Posterior cingulate gyrus (tissue), 11 donors: ENCODE measurements around the gene ALOX5AP.

Source experiments
- DNase-seq, 10 donors: peaks; one replicate each; pipeline versions ENCODE4 v3.0.0 to v3.0.0-alpha.2; 2020 to 2021; ENCODE audit warnings: mixed read lengths in 3 of 10
- intact Hi-C: fragments of 100-400 bp; cut with DNase I; formaldehyde crosslinking; loops from one replicate; pipeline ENCODE4 v1.15.1; 2023

The ALOX5AP gene

DNA sequence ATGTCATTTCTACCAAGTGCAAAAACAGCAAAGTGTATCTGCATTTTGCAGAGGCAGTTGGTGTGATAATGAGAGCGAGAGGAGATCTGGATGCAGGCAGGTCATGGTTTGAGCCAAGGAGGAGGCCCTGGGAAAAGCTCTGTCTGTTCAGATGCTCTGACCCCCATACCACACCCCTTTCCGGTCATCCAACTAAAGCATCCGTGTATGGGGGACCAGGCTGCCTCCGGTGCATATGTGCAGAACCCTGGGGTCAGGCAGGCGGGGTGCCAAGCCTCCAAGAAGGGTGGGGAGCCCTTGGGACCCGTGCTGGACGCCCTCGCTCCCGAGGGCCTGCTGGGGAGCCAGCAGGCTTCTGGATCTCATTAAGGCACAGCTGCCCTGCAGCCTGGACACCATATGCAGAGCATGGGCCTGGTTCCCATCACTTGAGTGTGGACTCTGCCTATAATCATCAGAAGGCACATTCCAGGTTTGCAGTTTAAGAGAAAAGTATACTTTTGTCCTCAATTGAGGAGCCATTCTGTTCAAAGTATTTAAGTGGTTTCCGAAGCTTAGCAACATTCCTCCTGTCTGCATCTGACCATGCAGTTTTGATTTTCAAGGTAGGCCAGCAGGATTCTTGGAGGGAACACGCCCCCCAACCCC, 56.1 kb downstream of the ALOX5AP start:
- DNase-seq, result no peak
- intact Hi-C loops, result no loop called here

DNA sequence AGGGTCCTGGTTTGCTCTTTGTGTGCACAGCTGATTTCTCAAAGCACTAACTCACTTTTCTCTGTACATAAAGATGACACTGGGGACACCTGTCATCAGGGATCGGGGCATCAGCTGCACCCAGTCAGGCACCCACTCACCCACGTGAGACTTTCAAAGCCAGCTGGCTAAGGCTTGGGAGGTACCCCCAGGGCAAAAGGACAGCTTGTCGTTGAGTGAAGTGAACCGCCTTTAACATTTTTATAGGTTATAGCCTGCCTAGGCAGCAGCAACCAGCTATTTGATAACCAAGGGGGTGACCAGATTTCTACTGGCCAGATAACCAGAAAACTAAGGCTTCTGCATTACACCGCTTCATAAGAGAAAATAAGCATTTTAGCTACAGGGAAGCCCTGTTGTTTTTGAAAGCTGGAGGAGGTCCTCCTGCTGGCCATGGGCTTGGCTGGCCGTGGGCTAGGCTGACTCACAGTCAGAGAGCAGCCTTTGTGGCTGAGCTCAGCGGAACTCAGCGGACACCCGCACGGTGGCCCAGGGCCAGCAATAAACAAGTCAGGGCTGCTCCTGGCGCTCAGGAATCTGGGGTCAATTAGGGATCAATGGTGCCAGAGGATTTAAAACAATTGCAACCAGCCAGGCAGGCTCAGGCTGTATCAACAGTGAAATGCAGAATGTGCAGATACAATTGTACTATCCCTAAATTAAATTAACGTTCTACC, 57.1 kb downstream of the ALOX5AP start:
- DNase-seq, result peak; percentile 40 to 96 (median 70)
- intact Hi-C loops, result no loop called here

DNA sequence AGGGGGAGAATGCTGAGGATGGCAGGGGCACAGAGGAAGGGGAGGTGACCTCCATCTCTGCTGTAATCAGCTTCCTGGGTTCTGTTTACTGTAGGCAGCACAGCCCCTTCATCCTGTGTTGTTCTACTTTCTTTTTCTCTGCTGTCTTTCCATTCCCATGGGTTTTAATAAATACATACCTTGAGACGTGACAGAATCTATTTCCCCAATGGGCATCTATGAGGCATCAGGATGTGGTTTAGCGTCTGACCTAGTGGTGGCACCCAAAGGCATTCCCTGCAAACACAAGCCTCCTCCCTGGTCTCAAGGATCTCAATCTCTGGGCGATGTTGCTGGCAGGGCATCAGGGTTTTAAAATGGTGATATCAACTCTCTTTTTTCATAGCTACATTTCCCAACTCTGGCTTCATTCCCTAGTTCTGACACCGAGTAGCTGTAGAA, 60.8 kb downstream of the ALOX5AP start:
- DNase-seq, result no peak
- intact Hi-C loops, result no loop called here

DNA sequence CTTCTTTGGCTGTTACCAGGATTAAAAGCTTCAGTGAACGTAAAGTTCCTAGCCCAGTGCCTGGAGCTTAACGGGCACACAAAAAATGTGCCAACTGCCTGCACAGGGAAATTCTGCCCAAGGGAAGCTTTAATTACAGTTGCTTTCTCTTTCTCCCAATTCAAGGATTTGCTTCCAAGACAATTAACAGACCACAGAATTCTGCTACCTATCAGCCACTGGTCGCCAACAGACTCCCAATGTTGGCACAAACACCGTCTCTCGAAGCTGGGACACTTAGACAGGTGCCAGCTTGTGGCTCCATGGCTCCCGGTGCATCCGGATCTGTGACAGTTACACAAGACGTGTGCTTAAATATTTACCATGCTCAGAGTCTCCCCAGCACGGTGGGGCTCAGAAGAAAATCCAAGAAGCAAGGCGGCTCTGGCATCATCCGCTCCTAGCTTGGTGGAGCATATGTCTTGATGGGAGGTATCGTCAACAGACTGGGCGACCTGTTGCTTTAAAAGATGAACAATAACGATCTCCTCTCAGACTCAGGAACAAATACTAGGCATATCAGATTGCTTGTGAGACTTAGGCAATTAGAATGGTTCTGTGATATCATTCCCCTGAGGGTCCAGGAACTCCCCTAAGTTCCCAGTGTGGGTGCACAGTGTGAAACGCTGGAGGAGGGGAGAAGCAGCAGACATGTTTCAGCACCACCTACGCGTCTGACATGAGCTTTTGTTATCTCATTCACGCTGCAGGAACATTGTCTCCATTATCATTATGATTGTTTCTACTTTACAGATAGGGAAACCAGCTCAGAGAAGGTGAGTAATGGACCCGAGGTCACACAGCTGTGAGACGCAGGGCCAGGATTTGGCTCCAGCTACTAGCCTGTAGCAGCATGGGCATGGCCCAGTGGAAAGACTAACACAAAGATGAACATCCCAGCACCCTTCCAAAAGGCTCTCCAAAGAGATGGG, 61.6 kb downstream of the ALOX5AP start:
- DNase-seq, result peak in 2 of 10 donors; percentile 24 to 86
- intact Hi-C loops, result no loop called here

DNA sequence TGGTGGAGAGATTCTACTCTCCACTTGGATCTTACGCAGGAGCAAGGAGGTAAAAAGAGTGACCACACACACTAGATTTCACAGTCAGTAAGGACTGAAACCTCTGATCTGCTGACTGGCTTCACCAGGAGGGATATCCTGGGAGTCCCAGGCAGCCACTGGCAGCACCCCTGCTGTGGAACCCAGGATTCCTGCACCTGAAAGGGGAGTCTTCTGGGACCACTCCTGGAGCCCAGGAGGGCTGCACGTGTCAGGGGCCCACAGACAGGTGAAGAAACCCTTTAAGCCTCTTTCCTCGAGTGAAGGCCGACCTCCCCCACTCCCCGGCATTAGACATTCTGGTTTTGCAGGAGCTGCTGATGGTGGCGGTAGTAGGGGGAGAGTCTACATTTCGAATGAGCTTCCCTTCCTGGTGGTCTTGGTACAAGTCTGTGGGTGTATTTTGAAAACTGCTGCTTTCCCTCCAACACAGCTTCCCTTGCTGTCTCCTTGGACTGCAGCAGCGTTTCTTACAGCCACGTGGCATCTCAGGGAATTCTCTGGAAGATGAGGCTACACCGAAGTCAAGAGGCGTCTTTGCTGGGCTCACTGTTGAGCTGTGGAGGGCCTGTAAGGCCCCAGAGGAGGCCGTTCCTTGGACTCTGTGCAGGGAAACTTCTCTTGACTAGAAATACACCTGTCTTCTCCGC, 62.6 kb downstream of the ALOX5AP start:
- intact Hi-C loops, result no loop called here
- no peak for DNase-seq

DNA sequence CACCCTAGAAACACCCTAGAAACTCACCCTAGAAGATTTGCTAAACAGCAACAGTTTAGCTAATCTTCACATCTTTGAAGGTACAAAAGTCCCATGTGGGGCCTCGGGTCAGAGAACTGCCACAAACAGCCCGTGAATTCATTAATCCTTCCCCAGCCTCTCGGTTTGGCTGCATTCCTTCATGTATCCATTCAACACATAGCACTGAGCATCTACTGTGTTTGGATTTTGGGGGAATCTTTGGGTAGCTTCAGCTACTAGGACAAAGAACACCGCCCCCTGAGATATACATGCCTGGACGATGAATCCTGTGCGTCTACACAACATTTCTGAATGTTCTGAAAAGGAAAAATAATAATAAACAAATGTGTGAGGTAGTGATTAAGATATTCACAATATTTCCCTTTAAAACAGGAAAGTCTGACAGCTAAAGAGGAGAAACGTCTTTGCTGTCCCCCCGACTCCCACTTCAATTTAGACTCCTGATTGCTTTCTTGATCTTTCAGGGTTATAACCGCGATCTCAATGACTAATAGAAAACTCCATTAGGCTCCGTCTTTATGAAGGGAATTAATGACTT, 63.5 kb downstream of the ALOX5AP start:
- intact Hi-C loops, result no loop called here
- no peak for DNase-seq

DNA sequence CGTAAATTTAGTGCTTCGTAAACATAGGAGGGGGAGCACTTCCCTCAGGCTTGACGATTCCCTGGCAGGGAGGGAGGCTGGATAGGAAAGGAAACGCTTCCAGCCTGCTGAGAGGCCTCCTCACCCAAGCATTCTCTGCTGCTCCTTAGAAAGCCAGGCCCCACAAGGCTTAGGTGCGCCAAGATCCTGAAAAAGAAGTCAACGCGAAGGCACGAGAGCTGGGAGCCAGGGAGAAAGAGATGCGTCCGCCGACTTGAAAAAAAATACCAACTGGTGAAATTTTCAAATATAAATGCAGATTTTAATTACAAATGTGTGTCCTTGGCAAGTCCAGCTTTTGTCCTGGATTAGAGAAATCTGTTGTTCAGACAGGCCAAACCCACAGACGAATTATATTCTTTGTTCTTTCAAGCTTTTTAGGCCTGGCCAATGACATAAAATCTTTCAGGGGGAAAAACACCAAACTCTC, 64.0 kb downstream of the ALOX5AP start:
- intact Hi-C loops, result no loop called here

DNA sequence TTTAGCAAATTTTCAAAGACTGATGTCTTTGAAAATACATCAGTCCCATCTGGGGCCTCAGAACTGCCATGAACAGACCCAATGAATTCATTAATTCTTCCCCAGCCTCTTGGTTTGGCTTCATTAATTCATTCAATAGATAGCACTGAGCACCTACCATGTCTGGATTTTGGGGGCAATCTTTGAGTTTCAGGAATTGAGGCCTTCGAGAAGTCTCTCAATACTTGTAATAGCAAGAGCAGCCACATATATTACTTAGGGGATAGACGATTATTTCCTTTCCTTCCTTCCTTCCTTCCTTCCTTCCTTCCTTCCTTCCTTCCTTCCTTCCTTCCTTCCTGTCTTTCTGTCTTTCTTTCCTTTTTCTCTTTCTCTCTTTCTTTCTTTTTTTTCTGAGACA, 64.8 kb downstream of the ALOX5AP start:
- no peak for DNase-seq
- intact Hi-C loops, result loop anchor here (5.0 to 10.0 kb wide), 4 partner anchors 183 to 668 kb away; partner anchors contain the start of genes HMGB1 and USPL1

More for the DNA sequence above, 64.0 kb downstream of the ALOX5AP start:
- no peak for DNase-seq

DNA sequence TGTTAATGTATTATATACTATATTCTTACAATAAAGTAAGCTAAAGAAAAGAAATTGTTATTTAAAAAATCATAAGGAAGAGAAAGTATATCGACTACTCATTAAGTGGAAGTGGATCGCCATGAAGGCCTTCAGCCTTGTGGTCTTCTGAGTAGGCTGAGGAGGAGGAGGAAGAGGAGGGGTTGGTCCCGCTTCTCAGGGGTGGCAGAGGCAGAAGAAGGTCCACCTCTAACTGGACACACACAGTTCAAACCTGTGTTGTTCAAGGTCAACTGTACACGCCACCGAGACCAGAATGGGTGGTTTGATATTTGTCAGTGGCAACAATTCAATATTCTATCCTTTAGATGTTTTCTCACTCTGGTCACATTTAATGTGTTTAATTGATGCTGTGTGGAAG, 67.2 kb downstream of the ALOX5AP start:
- intact Hi-C loops, result loop anchor here (2.0 to 10.0 kb wide), 5 partner anchors 62 to 670 kb away; partner anchors contain the start of genes HMGB1 and USPL1
- no peak for DNase-seq

DNA sequence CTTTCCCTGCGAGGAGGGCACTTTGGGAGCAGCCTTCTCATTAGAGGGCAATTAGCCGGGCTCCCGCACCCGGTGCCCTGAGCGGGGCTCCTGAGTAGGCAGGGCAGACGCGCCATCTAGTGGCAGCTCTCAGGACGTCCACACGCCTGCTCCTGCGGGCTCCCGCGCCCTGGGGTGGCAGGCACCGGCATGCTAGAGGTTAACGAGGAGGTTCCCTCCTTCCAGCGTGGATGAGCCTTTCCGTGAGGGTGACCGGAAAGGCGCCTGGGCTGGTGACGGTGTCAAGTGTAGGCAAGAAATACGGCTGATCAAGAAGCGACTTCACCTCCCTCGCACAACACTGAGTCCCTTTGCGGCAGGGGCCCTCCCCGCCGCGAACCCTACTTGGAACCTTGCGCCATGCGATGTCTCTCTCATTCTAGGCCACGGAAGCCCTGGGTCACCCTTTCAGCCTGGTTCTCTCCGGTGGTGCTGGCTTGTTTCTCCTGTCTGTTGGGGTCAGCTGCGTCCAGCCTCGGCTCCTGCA, 67.7 kb downstream of the ALOX5AP start:
- peak; percentile 76 to 98 (median 88) for DNase-seq
- intact Hi-C loops, result loop anchor here (2.0 to 10.0 kb wide), 5 partner anchors 62 to 671 kb away; partner anchors contain the start of genes HMGB1 and USPL1

DNA sequence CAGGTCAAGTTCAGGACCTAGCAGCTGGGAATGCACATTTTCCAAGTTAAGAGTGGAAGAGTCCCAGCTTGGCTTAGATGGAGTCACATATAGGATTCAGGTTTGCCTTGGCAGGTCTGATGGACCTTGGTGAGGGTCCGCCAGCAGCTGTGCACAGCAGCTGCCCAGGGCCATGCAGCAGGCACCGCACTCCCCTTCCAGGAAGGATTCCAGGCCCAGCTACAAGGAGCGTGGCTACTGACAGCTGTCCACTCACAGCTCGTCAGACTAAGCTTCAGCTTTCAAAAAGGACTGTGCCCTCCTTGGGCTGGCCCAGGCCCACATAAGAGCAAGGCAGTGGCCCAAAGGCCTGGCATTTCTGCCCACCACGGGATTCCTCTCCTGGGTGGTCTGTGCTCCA, 68.4 kb downstream of the ALOX5AP start:
- intact Hi-C loops, result loop anchor here (1.0 to 10.0 kb wide), 6 partner anchors 61 to 671 kb away; partner anchors contain the start of genes HMGB1 and USPL1
- no peak for DNase-seq

DNA sequence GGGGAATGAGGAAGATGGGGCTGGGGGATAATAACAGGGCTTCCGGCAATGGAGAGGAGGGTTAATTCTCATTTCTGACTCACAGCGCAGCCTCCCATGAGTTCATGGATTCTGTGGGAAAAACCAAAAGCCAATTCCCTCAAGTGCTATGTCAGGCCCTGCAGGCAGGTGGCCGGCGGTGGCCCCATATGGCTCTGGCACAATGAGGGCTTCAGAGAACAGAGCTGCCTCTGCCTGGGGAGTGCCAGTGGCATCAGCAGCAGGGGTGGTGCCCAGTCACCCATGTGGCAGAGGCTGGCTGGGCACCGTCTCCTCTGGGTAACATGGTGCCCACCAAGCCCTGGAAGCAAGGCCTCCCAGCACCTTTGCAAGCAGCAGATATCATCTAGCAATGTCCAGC, 69.1 kb downstream of the ALOX5AP start:
- intact Hi-C loops, result loop anchor here (1.0 to 10.0 kb wide), 5 partner anchors 129 to 672 kb away; partner anchors contain the start of genes HMGB1 and USPL1
- peak in 4 of 10 donors; percentile 40 to 91 (median 60) for DNase-seq

DNA sequence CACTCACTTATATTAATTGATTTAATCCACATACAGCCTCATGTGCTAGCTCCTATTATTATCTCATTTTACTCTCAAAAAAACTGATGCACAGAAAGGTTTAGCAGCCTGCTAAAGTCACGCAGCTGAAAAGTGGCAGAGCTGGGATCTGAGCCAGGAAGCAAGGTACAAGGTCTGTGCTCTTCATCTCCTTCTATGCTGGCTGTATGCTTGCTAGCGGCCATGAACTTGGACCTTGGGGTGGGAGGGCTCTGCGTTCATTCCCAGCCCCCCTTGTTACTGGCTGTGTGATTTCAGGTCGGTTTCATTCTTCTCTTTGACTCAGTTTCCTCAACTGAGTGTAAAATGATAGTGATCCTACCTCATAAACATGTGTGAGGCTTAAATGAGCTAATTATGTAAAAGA, 69.8 kb downstream of the ALOX5AP start:
- DNase-seq, result no peak
- intact Hi-C loops, result loop anchor here (10.0 kb wide), 1 partner anchor 340 kb away; the partner anchor contains the start of gene HMGB1

DNA sequence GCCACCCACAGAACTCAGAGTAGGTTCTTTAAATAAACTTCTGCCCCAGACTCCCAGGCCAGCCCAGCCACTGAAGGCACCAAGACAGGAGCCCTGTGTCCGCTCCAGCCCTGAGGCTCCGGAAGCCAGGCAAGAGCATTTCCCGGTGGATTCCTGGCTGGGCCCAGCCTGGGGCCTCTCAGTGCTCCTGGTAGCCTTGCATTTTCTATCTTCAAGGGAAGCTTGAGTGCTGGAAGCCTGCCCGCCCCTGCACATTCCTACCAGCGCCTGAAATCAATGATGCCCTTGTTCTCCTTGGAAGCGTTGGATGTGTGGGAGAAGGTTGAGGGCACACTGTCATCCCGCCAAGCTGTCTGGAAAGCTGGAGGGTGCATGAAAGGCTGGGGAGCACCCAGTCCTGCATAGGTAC, 70.3 kb downstream of the ALOX5AP start:
- DNase-seq, result peak in 8 of 10 donors; percentile 21 to 90 (median 50)
- intact Hi-C loops, result loop anchor here (10.0 kb wide), 1 partner anchor 341 kb away; the partner anchor contains the start of gene HMGB1

DNA sequence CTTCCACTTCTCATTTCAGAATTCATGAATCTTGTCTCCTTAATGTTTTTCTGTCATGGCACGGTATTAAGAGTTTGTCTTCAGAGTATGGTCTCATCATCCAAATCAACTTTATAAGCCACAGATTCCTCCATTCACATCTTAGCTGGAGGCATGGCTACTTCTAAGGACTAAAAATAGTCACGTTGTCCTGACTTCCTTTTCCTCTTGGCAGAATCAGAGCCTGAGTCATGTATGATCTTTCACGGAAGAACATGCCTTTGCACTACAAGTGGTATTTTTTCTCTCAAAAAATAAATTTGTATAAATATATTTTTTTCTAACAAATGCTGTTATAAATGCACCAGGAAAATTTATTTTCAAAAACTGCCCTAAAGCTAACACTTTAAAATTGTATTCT, 71.4 kb downstream of the ALOX5AP start:
- intact Hi-C loops, result loop anchor here (10.0 kb wide), 1 partner anchor 342 kb away; the partner anchor contains the start of gene HMGB1
- no peak for DNase-seq

DNA sequence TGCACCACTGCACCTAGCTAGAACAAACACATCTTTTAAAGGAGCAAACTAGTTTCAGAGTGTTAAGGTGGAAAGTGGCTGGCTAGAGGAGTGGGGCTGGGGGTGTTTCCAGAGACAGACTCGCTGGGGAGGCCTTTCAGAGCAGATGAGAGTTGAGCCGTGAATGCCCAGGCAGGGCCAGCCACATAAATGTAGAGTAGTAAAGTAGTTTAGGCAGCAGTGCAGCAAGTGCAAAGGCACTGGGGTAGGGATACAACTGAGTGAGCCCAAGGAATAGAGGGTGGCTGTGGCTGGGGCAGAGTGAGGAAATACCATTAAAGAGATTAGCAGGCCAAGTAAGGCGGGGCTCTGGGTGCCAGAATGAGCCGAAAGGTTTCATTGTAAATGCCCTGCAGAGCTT, 72.0 kb downstream of the ALOX5AP start:
- no peak for DNase-seq
- intact Hi-C loops, result loop anchor here (10.0 kb wide), 1 partner anchor 343 kb away; the partner anchor contains the start of gene HMGB1

DNA sequence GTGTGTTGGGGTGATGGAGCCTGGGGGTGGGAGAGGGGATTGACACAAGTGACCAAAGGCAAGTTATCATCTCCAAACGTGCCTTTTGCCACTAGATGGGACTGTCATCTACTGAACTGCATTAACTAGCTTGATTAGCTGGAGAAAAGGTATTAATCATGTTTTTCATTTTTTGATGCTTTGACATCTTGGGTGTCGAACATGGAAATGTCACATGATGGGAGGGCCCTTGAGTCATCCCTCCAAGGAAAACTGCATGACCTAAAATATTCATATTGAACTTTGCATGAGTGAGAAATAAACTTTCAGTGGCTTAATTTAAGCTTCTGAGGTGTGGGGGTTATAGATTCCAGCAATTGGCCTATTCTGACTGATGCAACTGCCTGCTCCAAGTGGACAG, 73.3 kb downstream of the ALOX5AP start:
- intact Hi-C loops, result loop anchor here (10.0 kb wide), 1 partner anchor 344 kb away; the partner anchor contains the start of gene HMGB1
- no peak for DNase-seq

DNA sequence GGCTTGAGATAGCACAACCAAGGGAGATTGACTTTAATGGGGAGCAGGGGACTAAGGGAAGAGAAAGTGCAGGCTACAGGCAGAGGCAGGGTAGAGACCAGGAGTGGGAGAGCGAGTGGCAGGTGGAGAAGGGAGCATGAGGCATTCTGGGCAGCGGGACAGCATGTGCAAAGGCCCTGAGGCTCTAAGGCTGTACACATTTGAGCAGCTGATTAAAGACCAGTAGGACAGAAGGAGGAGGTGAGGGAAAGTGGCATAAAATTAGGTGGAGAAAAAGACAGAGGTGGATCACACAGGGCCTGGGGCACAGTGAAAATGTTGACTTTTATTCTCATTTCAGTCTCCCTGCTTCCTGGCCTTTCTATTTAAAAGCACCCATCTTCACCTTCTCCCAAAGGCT, 74.4 kb downstream of the ALOX5AP start:
- intact Hi-C loops, result loop anchor here (10.0 kb wide), 1 partner anchor 345 kb away; the partner anchor contains the start of gene HMGB1
- no peak for DNase-seq
